DMS 273 (cell line): ENCODE results near the gene GRM8.
"Not testable (repeated sequence)": the region's sequence is repeated elsewhere in the genome, so short reads cannot be mapped to it uniquely, and the experiment has no call there.

Experiments used
- DNase-seq: peaks from one replicate; lab custom pipeline; 2025; ENCODE audit not compliant: unreplicated experiment; lab: John Stamatoyannopoulos, UW

The GRM8 gene

GRCh38 chr7:126685018-126685573 lies 567.6 kb downstream of the GRM8 start:
- DNase-seq, result no peak

- no peak for DNase-seq
Observed at GRCh38 chr7:126682176-126682575, 570.6 kb downstream of the GRM8 start.

- not testable (repeated sequence) for DNase-seq
Observed at GRCh38 chr7:126668762-126669161, 584.0 kb downstream of the GRM8 start.

- DNase-seq, result no peak
Observed at GRCh38 chr7:126668367-126668752, 584.4 kb downstream of the GRM8 start.

GRCh38 chr7:126667742-126668366 lies 584.9 kb downstream of the GRM8 start:
- DNase-seq, result peak; percentile 4

- no peak for DNase-seq
Observed at GRCh38 chr7:126662856-126663255, 589.9 kb downstream of the GRM8 start.

- no peak for DNase-seq
Observed at GRCh38 chr7:126659124-126659523, 593.6 kb downstream of the GRM8 start.

GRCh38 chr7:126658684-126659083 lies 594.1 kb downstream of the GRM8 start:
- DNase-seq, result no peak

- DNase-seq, result no peak
Observed at GRCh38 chr7:126657599-126658358, 595.0 kb downstream of the GRM8 start.

GRCh38 chr7:126657137-126657536 lies 595.6 kb downstream of the GRM8 start:
- DNase-seq, result no peak

- DNase-seq, result no peak
Observed at GRCh38 chr7:126656165-126656564, 596.6 kb downstream of the GRM8 start.

GRCh38 chr7:126637538-126637937 lies 615.2 kb downstream of the GRM8 start:
- DNase-seq, result no peak

GRCh38 chr7:126635545-126635944 lies 617.2 kb downstream of the GRM8 start:
- no peak for DNase-seq

- peak; percentile 65 for DNase-seq
Observed at GRCh38 chr7:126608339-126608776, 644.4 kb downstream of the GRM8 start.

GRCh38 chr7:126606331-126606730 lies 646.4 kb downstream of the GRM8 start:
- no peak for DNase-seq

- DNase-seq, result no peak
Observed at GRCh38 chr7:126605553-126605952, 647.2 kb downstream of the GRM8 start.

- peak; percentile 30 for DNase-seq
Observed at GRCh38 chr7:126605056-126605455, 647.7 kb downstream of the GRM8 start.

GRCh38 chr7:126589068-126589684 lies 663.6 kb downstream of the GRM8 start:
- DNase-seq, result peak; percentile 11

- DNase-seq, result peak; percentile 84
Observed at GRCh38 chr7:126578338-126578737, 674.4 kb downstream of the GRM8 start.

- DNase-seq, result no peak
Observed at GRCh38 chr7:126574276-126575250, 678.2 kb downstream of the GRM8 start.

- DNase-seq, result no peak
Observed at GRCh38 chr7:126570845-126571244, 681.9 kb downstream of the GRM8 start.
